H1 (cell line): ENCODE measurements around the gene ERAP2. TPM values are rescaled to one million over a fixed set of nuclear protein-coding genes. Genes with fewer than 3 reads are reported as not detected.

Experiments
- CTCF ChIA-PET: fragments of 300-600 bp; sonication (Branson Sonifier 250); formaldehyde crosslinking; loops from one replicate; lab custom pipeline; 2021; ENCODE audit not compliant: partially characterized antibody; lab: Charles Lee
- POLR2A ChIA-PET: fragments of 300-600 bp; sonication (Branson Sonifier 250); formaldehyde crosslinking; loops from one replicate; lab custom pipeline; 2021; ENCODE audit warnings: inconsistent platforms; ENCODE audit not compliant: partially characterized antibody; lab: Charles Lee
- DNase-seq, 2 experiments: peaks; one replicate each; pipeline versions ENCODE4 v3.0.0 to v3.0.0-alpha.2; 2010 to 2022; ENCODE audit warnings: low spot score in 2 of 2, low read depth in 1 of 2, mixed read lengths in 1 of 2
- FAIRE-seq: peaks from 2 replicates; lab custom pipeline; 2011; peaks lifted over from hg19 to GRCh38; lab: Jason Lieb, UNC
- H2AFZ ChIP-seq: 2 replicates; pipeline ENCODE4 v1.8.1; 2012; ENCODE audit warnings: low read length, inconsistent platforms
- H2AK5ac ChIP-seq: 2 replicates; pipeline ENCODE4 v1.6.1; 2013; ENCODE audit warnings: low read depth, low read length
- H2BK120ac ChIP-seq: replicated peaks from 2 replicates; pipeline ENCODE3; 2013; ENCODE audit warnings: low read depth, low read length, inconsistent platforms
- H2BK12ac ChIP-seq: 2 replicates; pipeline ENCODE4 v1.6.1; 2013; ENCODE audit warnings: low read depth, low read length
- H2BK15ac ChIP-seq: 2 replicates; pipeline ENCODE4 v1.6.1; 2013; ENCODE audit warnings: low read length
- H2BK20ac ChIP-seq: 2 replicates; pipeline ENCODE4 v1.6.1; 2013; ENCODE audit warnings: low read length
- H2BK5ac ChIP-seq: 2 replicates; pipeline ENCODE4 v1.6.1; 2013; ENCODE audit warnings: low read depth, low read length
- H3K14ac ChIP-seq: 2 replicates; pipeline ENCODE4 v1.6.1; 2013; ENCODE audit warnings: inconsistent platforms; ENCODE audit not compliant: insufficient read length
- H3K18ac ChIP-seq: 2 replicates; pipeline ENCODE4 v1.6.1; 2013; ENCODE audit warnings: low read length; ENCODE audit errors: extremely low read depth
- H3K23ac ChIP-seq: 2 replicates; pipeline ENCODE4 v1.6.1; 2013; ENCODE audit warnings: inconsistent platforms; ENCODE audit not compliant: insufficient read length
- H3K23me2 ChIP-seq: 2 replicates; pipeline ENCODE4 v1.6.1; 2013; ENCODE audit warnings: low read depth, low read length
- H3K27ac ChIP-seq: 2 replicates; pipeline ENCODE4 v1.6.1; 2011; ENCODE audit warnings: low read depth, low read length, inconsistent platforms
- H3K27me3 ChIP-seq, 4 experiments: replicated peaks in 1 of 4; 1 replicate in 1 of 4; 2 replicates in 3 of 4; pipeline versions ENCODE4 v1.6.1 to v1.8.1; 2011 to 2013; ENCODE audit warnings: low read length in 3 of 4, mild to moderate bottlenecking in 3 of 4, inconsistent platforms in 2 of 4, mixed read lengths in 2 of 4, moderate library complexity in 1 of 4; ENCODE audit not compliant: control insufficient read depth in 3 of 4, insufficient read depth in 3 of 4; ENCODE audit errors: extremely low read depth in 1 of 4
- H3K36me3 ChIP-seq, 4 experiments: 2 replicates each; pipeline versions ENCODE4 v1.6.1 to v1.8.1; 2011 to 2013; ENCODE audit warnings: mild to moderate bottlenecking in 4 of 4, low read length in 3 of 4, moderate library complexity in 2 of 4, control low read depth in 1 of 4, inconsistent platforms in 1 of 4; ENCODE audit not compliant: insufficient read depth in 4 of 4, control insufficient read depth in 2 of 4
- H3K4ac ChIP-seq: replicated peaks from 2 replicates; pipeline ENCODE3; 2013; ENCODE audit warnings: low read length, low read depth, mixed read lengths, inconsistent platforms; ENCODE audit not compliant: insufficient read length
- H3K4me1 ChIP-seq, 4 experiments: replicated peaks in 1 of 4; 1 replicate in 1 of 4; 2 replicates in 3 of 4; pipeline versions ENCODE4 v1.6.1 to v1.8.1; 2011 to 2013; ENCODE audit warnings: low read length in 3 of 4, inconsistent platforms in 2 of 4, mixed read lengths in 1 of 4; ENCODE audit not compliant: insufficient read depth in 4 of 4, control insufficient read depth in 3 of 4
- H3K4me2 ChIP-seq, 2 experiments: 2 replicates each; pipeline versions ENCODE4 v1.6.1 to v1.8.1; 2011 to 2013; ENCODE audit warnings: low read depth in 2 of 2, low read length in 2 of 2, control low read depth in 1 of 2, inconsistent platforms in 1 of 2, mild to moderate bottlenecking in 1 of 2; ENCODE audit not compliant: insufficient read depth in 1 of 2
- H3K4me3 ChIP-seq, 4 experiments: fragments of 200-600, 300-600 bp in 1 of 4; sonication (generic), shearing (Covaris generic), sonication (Bioruptor Twin) in 1 of 4; 2 replicates each; pipeline versions ENCODE4 v1.5.1 to v1.8.1; 2011 to 2016; ENCODE audit warnings: low read length in 4 of 4, low read depth in 3 of 4, control low read depth in 2 of 4, inconsistent platforms in 2 of 4, mild to moderate bottlenecking in 2 of 4, mixed read lengths in 1 of 4, moderate library complexity in 1 of 4; ENCODE audit not compliant: insufficient read depth in 2 of 4; ENCODE audit errors: extremely low read depth in 1 of 4
- H3K56ac ChIP-seq: replicated peaks from 2 replicates; pipeline ENCODE3; 2013; ENCODE audit warnings: low read depth, mild to moderate bottlenecking, mixed read lengths, low read length, inconsistent platforms; ENCODE audit not compliant: insufficient read length
- H3K79me1 ChIP-seq: 2 replicates; pipeline ENCODE4 v1.6.1; 2013; ENCODE audit warnings: low read depth, low read length, control low read depth
- H3K79me2 ChIP-seq, 2 experiments: 2 replicates each; pipeline versions ENCODE4 v1.6.1 to v1.8.1; 2012 to 2013; ENCODE audit warnings: low read length in 2 of 2, mild to moderate bottlenecking in 2 of 2, inconsistent platforms in 1 of 2; ENCODE audit not compliant: insufficient read depth in 2 of 2, control insufficient read depth in 1 of 2
- H3K9ac ChIP-seq, 4 experiments: replicated peaks in 1 of 4; 1 replicate in 1 of 4; 2 replicates in 3 of 4; pipeline versions ENCODE4 v1.6.1 to v1.8.1; 2011 to 2013; ENCODE audit warnings: low read depth in 3 of 4, low read length in 3 of 4, control low read depth in 2 of 4, mild to moderate bottlenecking in 2 of 4, moderate library complexity in 2 of 4, inconsistent platforms in 1 of 4; ENCODE audit errors: extremely low read depth in 1 of 4
- H3K9me3 ChIP-seq, 2 experiments: 2 replicates each; pipeline versions ENCODE4 v1.6.1 to v1.8.1; 2012 to 2013; ENCODE audit warnings: mild to moderate bottlenecking in 2 of 2, moderate library complexity in 2 of 2, control low read depth in 1 of 2, inconsistent platforms in 1 of 2, low read depth in 1 of 2, low read length in 1 of 2, mixed read lengths in 1 of 2; ENCODE audit not compliant: insufficient read depth in 2 of 2
- H4K20me1 ChIP-seq, 2 experiments: replicated peaks in 1 of 2; 2 replicates each; pipeline versions ENCODE3 to v1.8.1; 2011 to 2013; ENCODE audit warnings: inconsistent platforms in 2 of 2, low read length in 2 of 2, mild to moderate bottlenecking in 1 of 2; ENCODE audit not compliant: insufficient read depth in 2 of 2, control insufficient read depth in 1 of 2
- H4K5ac ChIP-seq: 2 replicates; pipeline ENCODE4 v1.6.1; 2013; ENCODE audit warnings: low read length, low read depth, mixed read lengths, inconsistent platforms; ENCODE audit not compliant: insufficient read length
- H4K8ac ChIP-seq: 2 replicates; pipeline ENCODE4 v1.8.0; 2013; ENCODE audit warnings: mild to moderate bottlenecking, moderate library complexity, low read length, inconsistent platforms; ENCODE audit not compliant: insufficient read depth; ENCODE audit errors: extremely low read depth
- H4K91ac ChIP-seq: replicated peaks from 2 replicates; pipeline ENCODE3; 2013; ENCODE audit warnings: low read length, mixed read lengths, inconsistent platforms; ENCODE audit not compliant: insufficient read length
- BRCA1 ChIP-seq: IDR thresholded peaks from 2 replicates; pipeline ENCODE4 v1.6.1; 2012; ENCODE audit warnings: low read depth, low read length, improper control_type of control experiment
- CBX8 ChIP-seq: fragments of 300-800, 300-1000 bp; sonication (generic); IDR thresholded peaks from 2 replicates; pipeline ENCODE4 v1.7.1; 2016; ENCODE audit warnings: low read depth, low read length, borderline replicate concordance
- CEBPB ChIP-seq: IDR thresholded peaks from 2 replicates; pipeline ENCODE4 v1.6.1; 2012; ENCODE audit warnings: low read depth, low read length
- CTCF ChIP-seq, 3 experiments: IDR thresholded peaks; 1 replicate in 2 of 3; 2 replicates in 1 of 3; pipeline versions ENCODE4 v1.5.1 to v1.6.1; 2011; ENCODE audit warnings: low read length in 3 of 3, mild to moderate bottlenecking in 3 of 3, inconsistent platforms in 2 of 3, low read depth in 1 of 3, moderate library complexity in 1 of 3; ENCODE audit not compliant: insufficient read depth in 1 of 3; ENCODE audit errors: control extremely low read depth in 1 of 3
- PHF8 ChIP-seq: fragments of 200-600 bp; sonication (generic); conservative IDR thresholded peaks from 2 replicates; pipeline ENCODE4 v1.7.1; 2012; ENCODE audit warnings: low read depth, mild to moderate bottlenecking, inconsistent platforms, low read length, moderate library complexity
- RAD21 ChIP-seq, 2 experiments: IDR thresholded peaks in 1 of 2; conservative IDR thresholded peaks in 1 of 2; 2 replicates each; pipeline ENCODE4 v1.6.1; 2011; ENCODE audit warnings: low read depth in 2 of 2, low read length in 2 of 2, improper control_type of control experiment in 1 of 2, inconsistent platforms in 1 of 2, mild to moderate bottlenecking in 1 of 2, moderate library complexity in 1 of 2
- SAP30 ChIP-seq: fragments of 300-600 bp; sonication (generic); IDR thresholded peaks from 2 replicates; pipeline ENCODE4 v1.7.1; 2012; ENCODE audit warnings: low read length, moderate library complexity, mild to moderate bottlenecking, inconsistent platforms; ENCODE audit not compliant: insufficient read depth, insufficient replicate concordance
- SRF ChIP-seq: IDR thresholded peaks from 2 replicates; pipeline ENCODE4 v1.6.1; 2011; ENCODE audit warnings: mild to moderate bottlenecking, low read depth, low read length, moderate library complexity
- SUZ12 ChIP-seq: fragments of 200-600 bp; sonication (generic); IDR thresholded peaks from 2 replicates; pipeline ENCODE4 v1.6.1; 2012; ENCODE audit warnings: mild to moderate bottlenecking, inconsistent platforms, low read length, moderate library complexity, mixed read lengths
- TAF1 ChIP-seq: IDR thresholded peaks from 2 replicates; pipeline ENCODE4 v1.6.1; 2011; ENCODE audit warnings: mild to moderate bottlenecking, low read depth, low read length
- TEAD4 ChIP-seq: IDR thresholded peaks from 2 replicates; pipeline ENCODE4 v1.6.1; 2012; ENCODE audit warnings: low read depth, low read length, inconsistent platforms, mixed read lengths
- YY1 ChIP-seq: IDR thresholded peaks from 2 replicates; pipeline ENCODE4 v1.6.1; 2011; ENCODE audit warnings: low read depth, mild to moderate bottlenecking, low read length
- WGBS, 2 experiments: shearing (Covaris generic) in 1 of 2; methylation state at CpG; one replicate each; pipeline versions ENCODE4 v1.1.6 to v1.1.7; 2013 to 2015; ENCODE audit warnings: low lambda C conversion rate in 2 of 2, mixed read lengths in 2 of 2, inconsistent platforms in 1 of 2, low coverage in 1 of 2, missing lambda C conversion rate in 1 of 2; ENCODE audit not compliant: insufficient replicate concordance in 2 of 2, insufficient coverage in 1 of 2, insufficient read length in 1 of 2; ENCODE audit errors: extremely low coverage in 1 of 2, missing lambda C conversion rate in 1 of 2; 5-methylcytosine and 5-hydroxymethylcytosine counted together
- polyA plus RNA-seq, 7 experiments: library from polyadenylated mRNA; depleted of rRNA in 3 of 7; stranded (reverse) in 5 of 7; unstranded in 2 of 7; fragments of >200 nt in 5 of 7; fragments of 200-250 nt in 2 of 7; gene quantifications; 1 replicate in 5 of 7; 2 replicates in 1 of 7; 4 replicates in 1 of 7; pipeline versions ENCODE4 v1.2.1 to v1.2.3, GENCODE V29; 2011 to 2013; ENCODE audit warnings: missing spikeins in 2 of 7, mixed read lengths in 2 of 7
- total RNA-seq: library from RNA; stranded (reverse); fragmentation: NEBNext Ultra II Directional; extraction: Animal tissue kit (Norgen Biotek cat#: 25700); gene quantifications from 2 replicates; pipeline ENCODE4 v1.2.1, GENCODE V29; 2021

ERAP2 gene
- total and polyA plus RNA-seq, 2 of the 8 experiments (the other 6 are each of a cell fraction or from before 2014, with no cell fraction given): 0.14 TPM; not detected in 1

- ChIA-PET CTCF (no interaction called here), POLR2A (no interaction called here)
- Histone ChIP-seq H3K27me3 (no peaks in the 10 kb centered on the region), H2BK15ac (no peak overlapping the region), H3K4me3 (no peak overlapping the region), H4K8ac (no peak overlapping the region), H3K4me2 (no peak overlapping the region), H2BK12ac (no peak overlapping the region), H3K4me1 (no peaks in the 10 kb centered on the region), H3K36me3 (no peaks in the 10 kb centered on the region), H3K79me2 (no peaks in the 10 kb centered on the region), H2AK5ac (no peak overlapping the region), H3K56ac (no peak overlapping the region), H3K18ac (no peak overlapping the region), H4K5ac (no peak overlapping the region), H2BK20ac (no peak overlapping the region), H3K9me3 (no peaks in the 10 kb centered on the region), H3K9ac (no peak overlapping the region), H2AFZ (no peak overlapping the region), H2BK5ac (no peak overlapping the region), H3K23ac (no peak overlapping the region), H2BK120ac (no peak overlapping the region), H3K27ac (no peak overlapping the region), H3K23me2 (no peaks in the 10 kb centered on the region; the same call in 1 of the 2 replicates), H4K20me1 (no peaks in the 10 kb centered on the region), H4K91ac (no peak overlapping the region), H3K79me1 (no peaks in the 10 kb centered on the region), H3K14ac (no peak overlapping the region), H3K4ac (no peak overlapping the region)
- WGBS, 2 experiments: 75% methylated on average over 1 of the region's 1 CpG; no CpG with 5 or more reads in 1 of the 2 experiments
- FAIRE-seq (no peak), DNase-seq (no peak)
- TF ChIP-seq BRCA1 (no peak), SAP30 (no peak), SRF (no peak), CBX8 (no peak), CTCF (IDR thresholded peaks at IDR 0.05; ENCODE audit: control extremely low read depth in 1 of 3, insufficient read depth in 1 of 3, low read depth in 1 of 3, low read length in 3 of 3) (no peak), YY1 (no peak), PHF8 (no peak), TAF1 (no peak), RAD21 (IDR thresholded peaks at IDR 0.05 in 1 of 2, conservative IDR thresholded peaks at IDR 0.05 in 1 of 2; ENCODE audit: low read depth in 2 of 2, low read length in 2 of 2) (no peak), CEBPB (no peak), TEAD4 (no peak), SUZ12 (no peak)
Observed at GRCh38 chr5:96854067-96854466, 22.2 kb upstream of the ERAP2 start.
